Heart left ventricle (tissue), 16 donors: ENCODE measurements around the gene SORCS2. TPM values are rescaled to one million over a fixed set of nuclear protein-coding genes. Genes with fewer than 3 reads are reported as not detected.

Source experiments
- ATAC-seq, 4 donors: fragments of 200-7000 bp; cut with Tn5 transposase; one replicate each; pipeline ENCODE4 v1.9.1; 2020 to 2022; ENCODE audit warnings: moderate library complexity in 4 of 4, mild to moderate bottlenecking in 3 of 4, moderate number of reproducible peaks in 1 of 4
- DNase-seq, 5 donors: peaks; one replicate each; pipeline ENCODE4 v3.0.0-alpha.2; 2020
- H3K27ac ChIP-seq, 12 donors: fragments of 200-600 bp; sonication (generic) in 4 of 12; one replicate each; pipeline versions ENCODE4 v1.5.0 to v1.8.0; 2016 to 2022; ENCODE audit warnings: mild to moderate bottlenecking in 2 of 12
- H3K27me3 ChIP-seq, 9 donors: fragments of 200-600 bp; sonication (generic) in 2 of 9; one replicate each; pipeline versions ENCODE4 v1.5.1 to v1.8.0; 2016 to 2022; ENCODE audit warnings: mild to moderate bottlenecking in 3 of 9
- H3K36me3 ChIP-seq, 9 donors: fragments of 200-600 bp; sonication (generic) in 2 of 9; one replicate each; pipeline versions ENCODE4 v1.5.0 to v1.8.0; 2018 to 2022; ENCODE audit warnings: mild to moderate bottlenecking in 2 of 9
- H3K4me1 ChIP-seq, 12 donors: fragments of 200-600 bp; sonication (generic) in 4 of 12; one replicate each; pipeline versions ENCODE4 v1.5.0 to v1.8.0; 2016 to 2022; ENCODE audit warnings: mild to moderate bottlenecking in 3 of 12
- H3K4me3 ChIP-seq, 12 donors: fragments of 200-600 bp; sonication (generic) in 4 of 12; one replicate each; pipeline versions ENCODE4 v1.5.0 to v1.8.0; 2017 to 2022; ENCODE audit warnings: mild to moderate bottlenecking in 9 of 12, moderate library complexity in 4 of 12
- H3K9me3 ChIP-seq, 12 donors: fragments of 200-600 bp; sonication (generic) in 4 of 12; one replicate each; pipeline versions ENCODE4 v1.5.0 to v1.8.0; 2016 to 2022; ENCODE audit warnings: mild to moderate bottlenecking in 1 of 12
- CTCF ChIP-seq, 12 donors: fragments of 200-600 bp; sonication (generic) in 4 of 12; IDR thresholded peaks; one replicate each; pipeline versions ENCODE4 v1.5.0 to v1.8.0; 2018 to 2022; ENCODE audit warnings: antibody characterized with exemption in 12 of 12, mild to moderate bottlenecking in 5 of 12
- POLR2A ChIP-seq, 2 donors: fragments of 450-650 bp; IDR thresholded peaks; one replicate each; pipeline ENCODE4 v1.6.1; 2017; ENCODE audit warnings: antibody characterized with exemption in 2 of 2, mild to moderate bottlenecking in 2 of 2, moderate library complexity in 2 of 2
- WGBS, 4 donors: extraction: QIAGEN DNeasy Blood & Tissue Kit in 2 of 4; methylation state at CpG; one replicate each; pipeline versions ENCODE4 v1.1.5 to v1.1.7; 2013 to 2018; 5-methylcytosine and 5-hydroxymethylcytosine counted together
- intact Hi-C, 10 donors: fragments of 100-400 bp; cut with DNase I; formaldehyde crosslinking; loops; one replicate each; pipeline versions ENCODE4 v1.11.1 to v1.14.2; 2022
- polyA plus RNA-seq, 2 donors: library from polyadenylated mRNA; stranded (reverse); fragments of 200-250 nt; gene quantifications; one replicate each; pipeline ENCODE4 v1.2.3, GENCODE V29; 2013
- total RNA-seq, 9 donors: library from RNA; depleted of rRNA in 2 of 9; stranded (reverse); fragments of >200 nt in 2 of 9; fragmentation: NEBNext Ultra II Directional in 3 of 9; extraction: Animal tissue kit (Norgen Biotek cat#: 25700) in 3 of 9; gene quantifications; one replicate each; pipeline versions ENCODE4 v1.1.0 to v1.2.4, GENCODE V29; 2016 to 2023
- donor health status: ischemic (EF 13 %, LVEDD 7.1; RV severe dilation, severe dysfunction).
- donor health status: healthy with polysubstance abuse.
- donor health status: DM: no; HTN: yes; CAD: no.
- donor health status: DM: no; HTN: no; CAD: no.
- donor health status: ischemic (EF 25% LVEDD 6.9; RV normal size, moderate dysfunction).
- donor health status: ischemic (EF 25% LVEDD 5.7; RV mildly dilated, moderate dysfunction).
- donor health status: healthy.
- donor health status: DM: yes; HTN: yes; CAD: no.
- donor health status: ischemic (EF 35%, LVEDD 5.7; RV mildly dilated, moderate dysfunction).
- donor health status: nonischemic (EF 11% LVEDD 7.7; RV severe dilation, severe dysfunction).
- donor health status: DM: yes; HTN: yes; CAD: no.
- donor health status: PGD.
- donor health status: ischemic (EF 29% LVEDD 5.4; RV normal size, mild dysfunction).
- donor health status: nonischemic (EF 23%, LVEDD 6.1; RV moderate dilation, normal function).

The SORCS2 gene
- total and polyA plus RNA-seq, 11 donors = 0.28 to 5.5 (median 2.4) TPM

- 83 to 90% (median 87%) methylated on average over 4 of the region's 4 CpGs for WGBS, 4 donors
- no peaks in the 10 kb centered on the region for H3K4me1 ChIP-seq
- no peak for ATAC-seq
Measured at GRCh38 chr4:7731437-7731836, 539.1 kb downstream of the SORCS2 start.

GRCh38 chr4:7732263-7732662 lies 539.9 kb downstream of the SORCS2 start:
- H3K9me3 ChIP-seq = no peaks in the 10 kb centered on the region
- H3K27me3 ChIP-seq = no peaks in the 10 kb centered on the region
- no peaks in the 10 kb centered on the region for H3K4me1 ChIP-seq
- TF ChIP-seq CTCF (IDR thresholded peaks at IDR 0.05) = no peak
- TF ChIP-seq POLR2A (IDR thresholded peaks at IDR 0.05) = no peak
- H3K27ac ChIP-seq = no peak overlapping the region
- ATAC-seq (no peak), DNase-seq (peak in 1 of 5 donors; percentile 42)
- H3K36me3 ChIP-seq = no peaks in the 10 kb centered on the region
- WGBS, 4 donors = 91 to 95% (median 92%) methylated on average over 9 of the region's 9 CpGs
- intact Hi-C loops = no loop called here
- H3K4me3 ChIP-seq = no peak overlapping the region

More at GRCh38 chr4:7731437-7731836, 539.1 kb downstream of the SORCS2 start:
- H3K36me3 ChIP-seq = no peaks in the 10 kb centered on the region
- intact Hi-C loops = no loop called here
- no peak overlapping the region for H3K27ac ChIP-seq
- H3K4me3 ChIP-seq = no peak overlapping the region
- DNase-seq = no peak
- no peaks in the 10 kb centered on the region for H3K9me3 ChIP-seq
- no peaks in the 10 kb centered on the region for H3K27me3 ChIP-seq
- TF ChIP-seq CTCF (IDR thresholded peaks at IDR 0.05) = no peak
- TF ChIP-seq POLR2A (IDR thresholded peaks at IDR 0.05) = no peak

- ATAC-seq = no peak
- Histone ChIP-seq H3K27ac (no peak overlapping the region), H3K4me3 (no peak overlapping the region), H3K36me3 (no peaks in the 10 kb centered on the region), H3K27me3 (no peaks in the 10 kb centered on the region), H3K9me3 (no peaks in the 10 kb centered on the region), H3K4me1 (no peaks in the 10 kb centered on the region)
- intact Hi-C loops = no loop called here
- 71 to 87% (median 85%) methylated on average over 5 to 17 of the region's 17 CpGs for WGBS, 4 donors
- TF ChIP-seq POLR2A (IDR thresholded peaks at IDR 0.05) = no peak
- no peak for TF ChIP-seq CTCF (IDR thresholded peaks at IDR 0.05)
- peak in 1 of 5 donors; percentile 50 for DNase-seq
Measured at GRCh38 chr4:7733201-7733600, 540.9 kb downstream of the SORCS2 start.

- H3K4me1 ChIP-seq = no peaks in the 10 kb centered on the region
- no peak for ATAC-seq
- no peaks in the 10 kb centered on the region for H3K36me3 ChIP-seq
- H3K27ac ChIP-seq = no peak overlapping the region
- intact Hi-C loops = no loop called here
- peak in 1 of 5 donors; percentile 60 for DNase-seq
- no peaks in the 10 kb centered on the region for H3K27me3 ChIP-seq
- H3K4me3 ChIP-seq = no peak overlapping the region
- TF ChIP-seq CTCF (IDR thresholded peaks at IDR 0.05) = no peak
- no peak for TF ChIP-seq POLR2A (IDR thresholded peaks at IDR 0.05)
- WGBS, 4 donors = 64 to 73% (median 66%) methylated on average over 18 to 26 of the region's 26 CpGs
- H3K9me3 ChIP-seq = no peaks in the 10 kb centered on the region
Measured at GRCh38 chr4:7733801-7734650, 541.7 kb downstream of the SORCS2 start.
